ENCODE data around the gene PUSL1.

The PUSL1 gene

GRCh38 chr1:1307923-1308755 is at the start of gene PUSL1, which contains the start of gene ACAP3:
Gene PUSL1, plus strand, starts transcription at chr1:1308597. Its CDS starts 47 bp downstream, at chr1:1308644.
Gene ACAP3, minus strand, starts transcription at chr1:1307930. Its CDS starts 115 bp downstream, at chr1:1307815.
- Histone ChIP-seq H3K4me3 (ENCODE audit: low read depth, low read length) (peak within 1 kb of the TSS; percentile 75), H3K9ac (ENCODE audit: low read depth, low read length) (peak within 1 kb of the TSS; percentile 57; the same call in 1 of the 2 replicates), H3K36me3 (ENCODE audit: control insufficient read depth, insufficient read depth, low read length) (peaks cover 32% of the 10 kb centered on the region), H3K27ac (ENCODE audit: low read depth, low read length) (peak within 1 kb of the TSS; percentile 86), H3K9me3 (ENCODE audit: control insufficient read depth, insufficient read depth, low read length) (no peaks in the 10 kb centered on the region), H3K27me3 (ENCODE audit: control insufficient read depth, insufficient read depth, low read length) (no peaks in the 10 kb centered on the region; the same call in 1 of the 2 replicates), H3K4me1 (ENCODE audit: control insufficient read depth, insufficient read depth, low read length) (peaks cover 38% of the 10 kb centered on the region)

- Histone ChIP-seq H3K27me3 (ENCODE audit: control insufficient read depth, insufficient read depth, low read length) (no peaks in the 10 kb centered on the region), H3K4me3 (ENCODE audit: low read depth, low read length) (no peak overlapping the region), H3K9me3 (ENCODE audit: control insufficient read depth, insufficient read depth, low read length) (no peaks in the 10 kb centered on the region), H3K4me1 (ENCODE audit: control insufficient read depth, insufficient read depth, low read length) (peaks cover 7% of the 10 kb centered on the region; the same call in 1 of the 2 replicates), H3K36me3 (ENCODE audit: control insufficient read depth, insufficient read depth, low read length) (peaks cover 73% of the 10 kb centered on the region), H3K9ac (ENCODE audit: low read depth, low read length) (no peak overlapping the region), H3K27ac (ENCODE audit: low read depth, low read length) (no peak overlapping the region)
These were observed 49.3 kb upstream of the PUSL1 start for GRCh38 chr1:1259119-1259488.

- peaks cover 7% of the 10 kb centered on the region; the same call in 1 of the 2 replicates for H3K4me1 ChIP-seq (ENCODE audit: control insufficient read depth, insufficient read depth, low read length)
- H3K36me3 ChIP-seq (ENCODE audit: control insufficient read depth, insufficient read depth, low read length): peaks cover 73% of the 10 kb centered on the region
- H3K9me3 ChIP-seq (ENCODE audit: control insufficient read depth, insufficient read depth, low read length): no peaks in the 10 kb centered on the region
- H3K27ac ChIP-seq (ENCODE audit: low read depth, low read length): no peak overlapping the region
- no peak overlapping the region for H3K9ac ChIP-seq (ENCODE audit: low read depth, low read length)
- no peaks in the 10 kb centered on the region for H3K27me3 ChIP-seq (ENCODE audit: control insufficient read depth, insufficient read depth, low read length)
- H3K4me3 ChIP-seq (ENCODE audit: low read depth, low read length): no peak overlapping the region
These were observed 48.9 kb upstream of the PUSL1 start for GRCh38 chr1:1259540-1259939.

- H3K27ac ChIP-seq (ENCODE audit: low read depth, low read length): no peak overlapping the region
- no peaks in the 10 kb centered on the region for H3K9me3 ChIP-seq (ENCODE audit: control insufficient read depth, insufficient read depth, low read length)
- peaks cover 7% of the 10 kb centered on the region; the same call in 1 of the 2 replicates for H3K4me1 ChIP-seq (ENCODE audit: control insufficient read depth, insufficient read depth, low read length)
- H3K4me3 ChIP-seq (ENCODE audit: low read depth, low read length): no peak overlapping the region
- no peaks in the 10 kb centered on the region for H3K27me3 ChIP-seq (ENCODE audit: control insufficient read depth, insufficient read depth, low read length)
- peaks cover 72% of the 10 kb centered on the region for H3K36me3 ChIP-seq (ENCODE audit: control insufficient read depth, insufficient read depth, low read length)
- H3K9ac ChIP-seq (ENCODE audit: low read depth, low read length): no peak overlapping the region
These were observed 48.3 kb upstream of the PUSL1 start for GRCh38 chr1:1259951-1260600.

GRCh38 chr1:1260843-1261560 is 47.4 kb upstream of the PUSL1 start:
- Histone ChIP-seq H3K4me1 (ENCODE audit: control insufficient read depth, insufficient read depth, low read length) (peaks cover 7% of the 10 kb centered on the region; the same call in 1 of the 2 replicates), H3K9ac (ENCODE audit: low read depth, low read length) (no peak overlapping the region), H3K27ac (ENCODE audit: low read depth, low read length) (no peak overlapping the region), H3K4me3 (ENCODE audit: low read depth, low read length) (no peak overlapping the region), H3K27me3 (ENCODE audit: control insufficient read depth, insufficient read depth, low read length) (no peaks in the 10 kb centered on the region), H3K9me3 (ENCODE audit: control insufficient read depth, insufficient read depth, low read length) (no peaks in the 10 kb centered on the region), H3K36me3 (ENCODE audit: control insufficient read depth, insufficient read depth, low read length) (peaks cover 72% of the 10 kb centered on the region)

GRCh38 chr1:1262071-1262470 is 46.3 kb upstream of the PUSL1 start:
- Histone ChIP-seq H3K36me3 (ENCODE audit: control insufficient read depth, insufficient read depth, low read length) (peaks cover 67% of the 10 kb centered on the region), H3K9ac (ENCODE audit: low read depth, low read length) (no peak overlapping the region), H3K27me3 (ENCODE audit: control insufficient read depth, insufficient read depth, low read length) (no peaks in the 10 kb centered on the region), H3K4me3 (ENCODE audit: low read depth, low read length) (no peak overlapping the region), H3K27ac (ENCODE audit: low read depth, low read length) (no peak overlapping the region), H3K4me1 (ENCODE audit: control insufficient read depth, insufficient read depth, low read length) (peaks cover 7% of the 10 kb centered on the region; the same call in 1 of the 2 replicates), H3K9me3 (ENCODE audit: control insufficient read depth, insufficient read depth, low read length) (no peaks in the 10 kb centered on the region)

GRCh38 chr1:1262758-1263157 is 45.6 kb upstream of the PUSL1 start:
- Histone ChIP-seq H3K27me3 (ENCODE audit: control insufficient read depth, insufficient read depth, low read length) (no peaks in the 10 kb centered on the region), H3K4me3 (ENCODE audit: low read depth, low read length) (no peak overlapping the region), H3K27ac (ENCODE audit: low read depth, low read length) (no peak overlapping the region), H3K4me1 (ENCODE audit: control insufficient read depth, insufficient read depth, low read length) (peaks cover 3% of the 10 kb centered on the region; the same call in 1 of the 2 replicates), H3K9ac (ENCODE audit: low read depth, low read length) (no peak overlapping the region), H3K9me3 (ENCODE audit: control insufficient read depth, insufficient read depth, low read length) (no peaks in the 10 kb centered on the region), H3K36me3 (ENCODE audit: control insufficient read depth, insufficient read depth, low read length) (peaks cover 73% of the 10 kb centered on the region)

GRCh38 chr1:1264026-1264425 is 44.4 kb upstream of the PUSL1 start:
- no peaks in the 10 kb centered on the region for H3K9me3 ChIP-seq (ENCODE audit: control insufficient read depth, insufficient read depth, low read length)
- peaks cover 73% of the 10 kb centered on the region for H3K36me3 ChIP-seq (ENCODE audit: control insufficient read depth, insufficient read depth, low read length)

GRCh38 chr1:1264868-1265272 is 43.5 kb upstream of the PUSL1 start:
- Histone ChIP-seq H3K27me3 (ENCODE audit: control insufficient read depth, insufficient read depth, low read length) (no peaks in the 10 kb centered on the region), H3K9ac (ENCODE audit: low read depth, low read length) (no peak overlapping the region), H3K36me3 (ENCODE audit: control insufficient read depth, insufficient read depth, low read length) (peaks cover 66% of the 10 kb centered on the region), H3K27ac (ENCODE audit: low read depth, low read length) (no peak overlapping the region), H3K4me1 (ENCODE audit: control insufficient read depth, insufficient read depth, low read length) (no peaks in the 10 kb centered on the region), H3K4me3 (ENCODE audit: low read depth, low read length) (no peak overlapping the region), H3K9me3 (ENCODE audit: control insufficient read depth, insufficient read depth, low read length) (no peaks in the 10 kb centered on the region)

More at GRCh38 chr1:1264026-1264425, 44.4 kb upstream of the PUSL1 start:
- no peaks in the 10 kb centered on the region for H3K27me3 ChIP-seq (ENCODE audit: control insufficient read depth, insufficient read depth, low read length)
- H3K9ac ChIP-seq (ENCODE audit: low read depth, low read length): no peak overlapping the region
- H3K4me1 ChIP-seq (ENCODE audit: control insufficient read depth, insufficient read depth, low read length): no peaks in the 10 kb centered on the region
- H3K4me3 ChIP-seq (ENCODE audit: low read depth, low read length): no peak overlapping the region
- H3K27ac ChIP-seq (ENCODE audit: low read depth, low read length): no peak overlapping the region

- H3K27me3 ChIP-seq (ENCODE audit: control insufficient read depth, insufficient read depth, low read length): no peaks in the 10 kb centered on the region
- H3K9me3 ChIP-seq (ENCODE audit: control insufficient read depth, insufficient read depth, low read length): no peaks in the 10 kb centered on the region
- H3K27ac ChIP-seq (ENCODE audit: low read depth, low read length): no peak overlapping the region
- no peaks in the 10 kb centered on the region for H3K4me1 ChIP-seq (ENCODE audit: control insufficient read depth, insufficient read depth, low read length)
- H3K36me3 ChIP-seq (ENCODE audit: control insufficient read depth, insufficient read depth, low read length): peaks cover 54% of the 10 kb centered on the region
- H3K9ac ChIP-seq (ENCODE audit: low read depth, low read length): no peak overlapping the region
- no peak overlapping the region for H3K4me3 ChIP-seq (ENCODE audit: low read depth, low read length)
These were observed 40.7 kb upstream of the PUSL1 start for GRCh38 chr1:1267488-1268283.

Measured in HUES48 (cell line).